NCI-H1048 (cell line): ENCODE measurements around the gene MARCHF3.
A peak's percentile ranks its signal among the peaks of the same experiment; 100 is the strongest.
"Not testable (repeated sequence)": the region's sequence is repeated elsewhere in the genome, so short reads cannot be mapped to it uniquely, and the experiment has no call there.

ENCODE experiments used
- DNase-seq: peaks from one replicate; lab custom pipeline; 2025; lab: John Stamatoyannopoulos, UW

Gene MARCHF3

DNA sequence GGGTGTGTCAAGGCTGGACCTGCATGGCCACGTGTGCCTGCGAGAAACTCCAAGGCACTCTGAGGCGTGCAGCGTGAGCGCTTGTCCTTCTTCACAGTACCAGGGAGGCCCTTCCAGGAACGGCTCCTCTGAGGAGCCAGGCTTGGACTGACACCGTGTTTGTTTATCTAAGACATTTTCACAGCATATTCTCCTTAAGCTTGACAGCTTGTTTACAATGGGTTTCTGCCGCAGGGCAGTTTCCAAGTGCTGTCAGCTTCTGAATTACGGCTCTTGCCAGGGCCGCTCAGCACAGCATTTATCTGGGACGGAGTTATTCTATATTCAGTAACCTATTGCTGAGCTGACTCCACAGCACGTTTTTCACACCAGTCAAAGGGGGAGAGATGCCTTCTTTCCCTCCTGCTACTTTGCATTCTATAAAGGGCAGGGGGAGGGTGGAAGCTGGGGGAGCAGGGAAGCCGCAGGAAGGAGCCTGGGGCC lies 155.0 kb downstream of the MARCHF3 start:
- no peak for DNase-seq

DNA sequence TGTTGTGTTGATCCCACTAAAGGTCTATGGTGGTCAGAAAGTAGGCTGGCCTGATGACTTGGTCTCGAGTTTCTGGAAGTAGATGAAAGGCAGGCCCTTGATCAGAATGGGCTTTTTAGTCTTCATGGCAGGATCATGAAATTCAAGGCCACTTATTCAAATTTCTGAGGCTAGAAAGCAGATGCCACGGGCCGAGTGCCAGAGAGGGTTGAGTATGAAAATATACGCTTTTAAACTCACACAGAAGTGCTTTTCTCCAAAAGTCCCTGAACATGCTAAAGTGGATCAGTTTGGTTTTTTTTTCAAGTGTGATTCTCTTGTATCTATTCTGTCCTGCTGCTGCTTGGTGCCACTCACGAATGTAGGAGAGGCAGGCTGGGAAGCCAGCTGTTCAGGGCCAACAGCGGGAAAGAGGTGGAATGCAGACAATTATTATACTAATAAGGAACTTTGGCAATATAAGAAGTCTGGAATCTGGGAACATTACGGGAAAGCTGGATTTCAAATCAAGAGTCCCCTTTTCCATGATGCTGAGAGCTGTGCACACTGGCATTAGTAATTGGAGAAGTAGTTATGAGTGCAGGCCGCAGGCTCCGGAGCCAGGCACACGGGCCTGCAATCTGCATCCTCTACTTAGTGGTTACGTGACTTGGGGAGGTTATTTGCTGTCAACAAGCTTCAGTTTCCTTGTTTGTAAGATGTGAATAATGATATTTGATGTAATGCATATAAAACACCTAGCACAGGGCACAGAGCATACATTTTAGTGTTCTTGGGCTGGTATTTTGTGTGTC lies 157.6 kb downstream of the MARCHF3 start:
- peak; percentile 14 for DNase-seq

DNA sequence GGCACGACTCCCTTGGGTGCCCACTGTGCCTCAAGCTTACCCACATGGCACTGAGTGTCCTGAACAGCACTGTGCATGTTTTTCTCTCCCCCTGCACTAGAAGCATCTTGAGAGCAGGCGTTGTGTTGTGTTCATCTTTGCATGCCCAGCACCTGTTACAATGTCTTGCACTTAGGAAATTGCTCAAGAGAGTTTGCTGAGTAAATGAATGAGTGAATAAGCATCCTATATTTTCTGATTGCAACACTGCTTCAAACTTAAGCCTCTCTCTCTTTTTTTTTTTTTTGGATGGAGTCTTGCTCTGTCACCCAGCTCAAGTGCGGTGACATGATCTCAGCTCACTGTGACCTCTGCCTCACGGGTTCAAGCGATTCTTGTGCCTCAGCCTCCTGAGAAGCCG lies 158.9 kb downstream of the MARCHF3 start:
- DNase-seq = no peak

DNA sequence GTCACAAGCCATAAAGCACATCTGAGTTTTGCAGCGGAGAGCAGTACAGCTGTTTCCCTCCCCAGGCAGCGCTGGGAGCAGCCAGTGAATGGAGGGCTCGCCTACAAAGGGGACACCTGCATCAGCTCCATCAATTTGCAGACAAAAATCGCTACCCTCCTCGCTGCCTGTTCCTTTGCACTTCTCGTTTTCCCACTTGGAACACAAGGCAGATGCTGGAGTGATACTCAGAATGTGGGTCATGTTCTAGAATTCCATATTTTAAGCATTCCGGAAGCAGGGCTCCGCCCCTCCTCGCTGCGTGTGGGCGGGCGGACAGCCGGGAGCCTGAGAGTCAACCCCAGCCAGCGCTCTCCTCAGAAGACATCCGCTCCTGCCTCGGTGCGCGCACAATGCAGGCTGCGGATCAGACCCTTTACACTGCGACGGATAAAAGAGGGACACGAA lies 161.3 kb downstream of the MARCHF3 start:
- no peak for DNase-seq

DNA sequence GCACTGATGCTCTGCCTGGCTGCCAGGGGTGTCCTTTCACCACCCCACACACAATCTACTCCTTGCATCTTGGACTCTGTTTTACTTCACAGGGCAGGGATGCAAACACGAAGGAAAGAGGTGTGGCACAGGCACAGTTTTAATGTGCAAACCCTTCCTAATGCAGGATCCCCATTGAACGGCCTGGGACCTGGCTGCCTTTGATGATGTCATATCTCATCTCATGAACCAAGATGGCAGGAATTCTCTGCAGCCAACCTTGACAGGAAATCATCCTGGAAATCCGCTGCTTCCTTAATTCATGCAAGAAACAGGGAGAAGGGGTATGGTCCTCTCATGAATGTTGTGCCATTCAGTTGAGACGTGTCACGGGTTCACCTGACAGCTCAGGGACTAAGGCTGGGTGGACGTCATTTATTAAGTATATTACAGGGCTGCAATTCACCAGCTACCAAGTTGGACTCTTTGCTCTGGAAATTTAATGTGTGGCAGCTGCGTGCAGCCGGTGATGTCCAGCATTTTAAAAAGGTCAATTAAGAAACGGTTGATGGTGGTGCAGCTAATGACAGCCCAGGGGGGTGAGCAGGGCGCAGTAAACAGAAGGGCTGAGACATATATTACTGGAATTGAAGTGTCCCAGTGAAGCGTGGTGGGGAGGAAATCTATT lies 161.9 kb downstream of the MARCHF3 start:
- no peak for DNase-seq

DNA sequence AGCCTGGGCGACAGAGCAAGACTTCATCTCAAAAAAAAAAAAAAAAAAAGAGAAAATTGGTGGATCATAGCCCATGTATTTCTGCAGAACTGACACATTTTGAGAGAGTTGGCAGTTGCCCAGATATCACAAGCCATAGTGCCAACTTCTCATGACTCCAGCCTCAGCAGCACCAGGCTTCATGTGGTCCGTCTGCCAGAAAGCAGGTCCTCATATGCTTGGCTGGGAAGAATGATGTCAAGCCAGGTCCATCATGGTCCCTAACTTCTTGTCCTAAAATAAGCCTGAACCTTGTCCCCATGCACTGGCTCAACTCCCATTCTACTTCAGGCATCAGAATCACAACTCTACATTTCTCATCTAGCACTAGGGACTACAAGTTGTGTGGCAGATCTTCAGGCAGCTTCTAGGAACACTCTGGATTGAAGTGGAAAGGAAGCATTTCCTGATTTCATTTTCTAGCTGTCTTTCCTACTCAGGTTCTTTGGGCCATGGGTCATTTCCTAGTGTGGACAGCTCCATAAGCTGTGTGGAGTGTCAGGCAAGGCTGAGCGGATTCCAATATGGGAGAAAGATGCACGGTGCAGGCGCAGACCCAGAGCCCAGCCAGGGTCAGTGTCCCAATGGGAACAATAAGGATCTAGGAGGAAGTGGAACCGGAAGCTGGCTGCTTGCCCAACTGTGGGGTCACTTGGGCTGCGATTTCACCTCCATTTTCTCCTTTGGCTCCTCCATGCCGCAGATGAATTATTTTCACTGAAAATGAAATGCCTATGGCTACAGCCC lies 163.3 kb downstream of the MARCHF3 start:
- no peak for DNase-seq

DNA sequence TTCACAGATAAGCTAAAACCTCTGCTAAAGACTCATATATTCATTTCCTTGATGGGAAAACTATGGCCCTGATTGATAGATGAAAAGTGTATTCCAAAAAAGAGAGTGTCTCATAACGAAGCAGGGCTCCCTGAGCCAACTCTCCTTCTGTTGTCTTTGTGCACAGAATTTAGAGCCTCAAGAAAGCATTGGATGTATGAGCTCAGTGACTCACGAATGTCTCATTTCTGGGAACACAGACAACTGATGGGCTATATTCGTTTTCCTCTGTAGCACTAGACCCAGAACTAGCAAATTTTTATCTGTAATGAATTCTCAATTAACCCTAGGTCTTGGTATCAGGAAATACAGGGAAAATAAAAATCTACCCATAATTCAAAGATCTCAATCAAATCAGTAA lies 165.1 kb downstream of the MARCHF3 start:
- no peak for DNase-seq

DNA sequence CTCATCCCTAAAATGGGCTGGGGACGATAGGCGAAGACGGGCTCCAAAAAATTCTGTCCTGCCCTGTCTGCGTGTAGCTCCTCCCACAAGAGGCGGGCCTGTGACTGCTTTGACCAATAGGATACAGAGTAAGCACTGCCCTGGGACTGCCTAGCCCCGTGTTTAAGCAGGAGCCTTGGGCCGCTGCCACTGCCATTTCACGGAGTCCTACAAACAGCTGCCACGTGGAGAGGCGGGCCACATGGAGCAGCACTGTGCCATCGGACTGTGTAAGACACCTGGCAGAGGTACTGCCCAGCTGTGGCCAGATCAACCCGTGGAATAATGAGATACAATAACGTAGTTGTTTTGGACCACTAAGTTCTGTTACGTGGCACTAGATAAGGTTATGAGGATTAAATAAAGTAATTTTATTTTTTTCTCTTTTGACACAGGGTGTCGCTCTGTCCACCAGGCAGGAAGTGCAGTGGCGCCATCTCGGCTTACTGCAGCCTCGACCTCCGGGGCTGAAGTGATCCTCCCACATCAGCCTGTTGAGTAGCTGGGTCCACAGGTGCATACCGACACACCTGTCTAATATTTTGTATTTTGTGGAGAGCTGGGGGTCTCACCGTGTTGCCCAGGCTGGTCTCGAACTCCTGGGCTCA lies 166.2 kb downstream of the MARCHF3 start:
- DNase-seq = no peak

DNA sequence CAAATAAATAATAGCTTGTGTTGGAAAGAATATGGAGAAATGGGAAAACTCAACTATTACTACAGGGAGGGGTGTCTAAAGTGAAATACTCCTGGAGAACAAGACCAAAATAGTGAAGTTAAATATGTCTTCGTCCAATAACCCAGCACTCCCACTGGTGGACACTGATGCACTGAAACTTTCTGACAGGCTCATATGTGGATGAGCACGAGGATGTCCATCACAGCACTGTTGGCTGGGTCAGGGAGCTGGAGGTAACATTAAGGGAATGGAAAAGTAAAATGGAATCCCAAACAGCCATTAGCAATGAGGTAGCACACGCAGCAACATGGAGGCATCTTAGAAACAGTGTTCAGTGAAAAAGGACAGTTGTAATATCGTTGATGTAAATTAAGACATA lies 167.0 kb downstream of the MARCHF3 start:
- DNase-seq = no peak

DNA sequence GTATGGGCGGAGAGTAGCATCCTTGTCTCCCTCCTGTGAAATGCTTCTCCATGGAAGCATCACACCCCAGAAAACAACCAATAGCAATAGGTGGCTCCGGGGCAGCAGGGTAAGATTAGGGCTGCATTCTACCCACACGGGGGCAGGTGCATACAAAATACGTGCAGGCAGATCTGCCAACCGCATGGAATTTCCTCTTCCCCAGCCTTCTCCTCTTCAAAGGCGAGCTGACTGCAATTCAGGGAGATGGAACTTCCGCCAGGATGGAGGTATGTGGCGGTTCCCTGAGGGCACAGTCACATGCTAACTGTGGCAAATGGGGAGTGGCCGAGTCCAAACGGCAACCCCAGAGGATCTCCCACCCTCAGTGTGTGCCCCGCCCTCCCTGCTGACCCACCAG lies 171.9 kb downstream of the MARCHF3 start:
- no peak for DNase-seq

DNA sequence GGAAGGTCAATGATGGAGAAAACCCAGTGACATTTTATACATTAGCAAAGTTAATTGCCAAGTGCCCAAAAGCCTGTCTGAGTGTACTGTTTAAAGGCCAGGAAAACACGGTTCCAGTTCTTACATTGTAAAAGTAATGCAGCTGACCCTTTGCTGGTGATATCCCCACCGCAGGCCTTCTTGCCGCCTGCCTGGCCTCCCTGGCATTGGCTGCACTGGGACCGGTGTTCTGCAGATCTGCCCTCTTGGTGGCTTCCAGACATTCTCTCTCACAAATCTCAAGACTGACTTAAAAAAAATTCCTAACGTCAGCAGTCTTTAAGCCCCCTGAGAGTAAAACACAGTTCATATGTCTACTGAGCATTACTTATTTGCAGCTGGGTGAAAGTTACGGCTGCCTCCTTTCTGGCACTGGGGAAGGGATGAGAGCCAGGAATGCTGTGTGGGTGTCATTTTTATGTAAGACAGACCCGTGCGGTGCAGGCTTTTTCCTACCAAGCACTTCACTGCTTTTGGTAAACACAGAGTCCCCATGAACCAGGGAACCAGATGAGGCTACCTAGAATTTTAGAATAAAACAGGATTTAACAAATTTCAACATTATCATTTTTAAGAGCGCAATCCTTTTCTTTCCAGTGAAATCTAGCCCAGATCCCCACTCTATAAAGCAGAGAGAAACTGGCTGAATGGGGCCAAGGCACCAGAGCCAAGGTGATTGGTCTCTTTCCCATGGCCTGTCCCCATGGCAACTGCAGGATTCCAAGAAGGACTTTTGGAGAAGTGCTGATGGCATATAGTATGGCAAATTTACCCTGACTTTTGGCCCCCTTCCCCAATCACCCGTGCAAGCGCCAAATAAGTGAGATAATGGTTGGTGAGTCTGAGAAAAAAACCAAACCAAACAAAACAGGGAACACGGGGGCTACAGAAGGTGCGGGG lies 172.6 kb downstream of the MARCHF3 start:
- DNase-seq = no peak

DNA sequence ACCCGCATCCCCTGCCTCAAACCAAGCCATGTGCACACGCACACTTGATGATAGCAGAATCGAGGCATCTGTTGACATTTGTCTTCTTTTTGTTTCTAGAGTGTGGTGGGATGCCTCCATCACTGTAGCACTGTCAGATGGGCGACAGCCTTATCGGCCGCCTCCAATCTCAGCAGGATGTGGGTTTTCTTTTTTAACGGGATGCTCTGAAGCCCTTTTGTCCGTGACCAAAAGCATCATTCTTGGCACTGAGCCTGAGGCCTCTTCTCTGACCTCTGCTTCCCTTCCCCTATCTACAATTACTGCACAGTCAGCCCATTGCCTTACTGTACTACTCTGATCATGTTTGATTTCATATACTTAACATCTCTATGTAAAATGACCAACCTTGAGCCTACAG lies 175.1 kb downstream of the MARCHF3 start:
- no peak for DNase-seq

DNA sequence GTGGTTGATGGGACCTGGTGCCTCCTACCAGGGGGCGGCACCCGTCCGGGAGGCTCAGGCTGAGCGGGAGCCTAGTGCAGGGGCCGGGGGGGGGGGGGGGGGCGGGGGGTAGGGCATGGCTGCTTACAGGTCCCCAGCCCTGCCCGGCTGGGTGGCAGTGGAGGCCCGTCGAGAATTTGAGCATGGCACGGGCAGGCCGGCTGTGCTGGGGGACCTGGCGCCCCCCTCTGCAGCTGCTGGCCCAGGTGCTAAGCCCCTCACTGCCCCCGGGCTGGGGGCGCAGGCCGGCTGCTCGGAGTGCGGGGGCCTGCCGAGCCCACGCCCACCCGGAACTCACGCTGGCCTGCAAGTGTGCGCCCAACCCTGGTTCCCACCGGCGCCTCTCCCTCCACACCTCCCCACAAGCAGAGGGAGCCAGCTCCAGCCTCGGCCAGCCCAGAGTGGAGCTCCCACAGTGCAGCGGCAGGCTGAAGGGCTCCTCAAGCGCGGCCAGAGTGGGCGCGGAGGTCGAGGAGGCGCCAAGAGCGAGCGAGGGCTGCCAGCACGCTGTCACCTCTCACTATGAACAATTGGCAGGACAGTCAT lies 175.7 kb downstream of the MARCHF3 start:
- DNase-seq = no peak

DNA sequence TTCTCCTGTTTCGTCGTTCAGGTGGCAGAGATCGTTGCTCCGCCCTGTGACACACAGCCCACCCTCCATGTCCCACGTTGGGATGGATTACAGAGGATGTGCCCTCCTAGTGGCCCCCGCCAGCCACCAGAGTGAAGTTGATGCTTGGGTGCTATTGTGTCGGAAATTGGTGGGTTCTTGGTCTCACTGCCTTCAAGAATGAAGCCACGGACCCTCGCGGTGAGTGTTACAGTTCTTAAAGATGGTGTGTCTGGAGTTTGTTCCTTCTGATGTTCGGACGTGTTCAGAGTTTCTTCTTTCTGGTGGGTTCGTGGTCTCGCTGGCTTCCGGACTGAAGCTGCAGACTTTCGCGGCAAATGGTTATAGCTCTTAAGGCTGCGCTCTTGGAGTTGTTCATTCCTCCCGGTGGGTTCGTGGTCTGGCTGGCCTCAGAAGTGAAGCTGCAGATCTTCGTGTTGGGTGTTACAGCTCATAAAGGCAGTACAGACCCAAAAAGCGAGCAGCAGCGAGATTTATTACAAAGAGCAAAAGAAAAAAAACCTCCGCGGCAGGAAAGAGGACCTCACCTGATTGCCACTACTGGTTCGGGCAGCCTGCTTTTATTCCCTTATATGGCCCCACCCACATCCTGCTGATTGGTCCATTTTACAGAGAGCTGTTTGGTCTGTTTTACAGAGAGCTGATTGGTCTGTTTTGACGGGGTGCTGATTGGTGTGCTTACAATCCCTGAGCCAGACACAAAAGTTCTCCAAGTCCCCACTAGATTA lies 176.6 kb downstream of the MARCHF3 start:
- not testable (repeated sequence) for DNase-seq

DNA sequence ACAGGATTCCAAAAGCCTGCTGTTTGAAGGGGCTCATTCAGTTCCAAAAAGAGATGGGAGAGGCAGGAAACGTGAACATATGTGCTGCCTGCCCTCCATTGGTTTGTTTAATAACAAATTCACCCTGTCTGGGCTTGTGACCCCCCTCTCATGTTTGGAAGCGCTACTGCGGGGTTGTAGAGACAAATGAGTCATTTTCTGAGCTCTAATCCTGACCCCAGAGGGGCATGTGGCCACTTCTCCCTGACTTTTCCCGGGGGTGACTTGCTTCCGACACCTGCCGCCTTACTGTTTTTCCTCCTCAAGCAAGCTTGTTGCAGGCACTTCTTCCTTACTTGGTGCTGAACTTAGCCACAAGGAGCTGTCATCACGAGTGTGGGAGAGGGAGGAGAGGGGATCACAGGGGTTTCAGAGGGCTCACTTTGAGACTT lies 177.5 kb downstream of the MARCHF3 start:
- no peak for DNase-seq

DNA sequence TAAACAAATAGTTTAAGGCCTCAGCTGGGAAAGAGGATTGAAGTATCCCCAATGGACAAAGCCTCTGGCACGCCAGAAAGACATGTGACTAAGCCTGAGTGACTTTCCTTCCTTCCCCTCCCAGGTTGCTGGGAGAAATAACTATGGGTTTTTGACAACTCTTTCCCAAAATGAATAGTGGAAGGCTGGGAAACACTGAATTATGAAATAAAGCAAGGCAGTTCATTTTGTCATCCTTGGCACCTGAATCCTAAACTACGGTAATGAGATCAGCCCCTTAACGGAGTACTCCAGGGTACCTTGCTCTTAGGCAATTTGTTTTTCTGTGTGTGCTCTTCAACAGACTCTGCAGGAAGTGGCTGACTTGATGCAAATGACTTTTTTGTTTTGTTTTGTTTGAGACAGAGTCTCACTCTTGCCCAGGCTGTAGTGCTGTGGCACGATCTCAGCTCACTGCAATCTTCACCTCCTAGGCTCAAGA lies 178.2 kb downstream of the MARCHF3 start:
- no peak for DNase-seq

DNA sequence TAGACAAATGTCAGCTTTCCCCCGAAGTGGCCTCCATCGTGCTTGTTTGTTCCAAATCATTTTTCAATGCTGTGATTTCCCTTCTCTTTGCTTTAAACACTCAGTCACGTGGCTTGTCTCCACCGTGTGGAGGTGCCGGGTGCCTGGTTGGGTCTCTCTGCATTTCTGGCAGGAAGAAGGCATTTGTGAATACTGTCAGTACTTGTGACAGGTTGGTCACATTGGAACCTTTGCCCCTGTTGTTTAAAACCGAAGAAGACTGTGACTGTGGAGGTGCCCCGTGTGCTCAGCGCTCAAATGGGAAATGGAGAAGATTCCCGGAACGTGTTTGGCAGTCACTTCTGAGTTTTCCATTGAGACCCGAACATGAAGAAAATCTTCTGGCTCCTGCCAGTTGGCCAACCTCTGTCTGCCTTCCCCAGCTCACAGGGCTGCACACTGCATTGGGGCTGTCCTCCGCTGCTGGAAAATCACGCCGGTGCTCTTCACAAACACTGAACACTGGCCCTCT lies 178.8 kb downstream of the MARCHF3 start:
- DNase-seq = no peak

DNA sequence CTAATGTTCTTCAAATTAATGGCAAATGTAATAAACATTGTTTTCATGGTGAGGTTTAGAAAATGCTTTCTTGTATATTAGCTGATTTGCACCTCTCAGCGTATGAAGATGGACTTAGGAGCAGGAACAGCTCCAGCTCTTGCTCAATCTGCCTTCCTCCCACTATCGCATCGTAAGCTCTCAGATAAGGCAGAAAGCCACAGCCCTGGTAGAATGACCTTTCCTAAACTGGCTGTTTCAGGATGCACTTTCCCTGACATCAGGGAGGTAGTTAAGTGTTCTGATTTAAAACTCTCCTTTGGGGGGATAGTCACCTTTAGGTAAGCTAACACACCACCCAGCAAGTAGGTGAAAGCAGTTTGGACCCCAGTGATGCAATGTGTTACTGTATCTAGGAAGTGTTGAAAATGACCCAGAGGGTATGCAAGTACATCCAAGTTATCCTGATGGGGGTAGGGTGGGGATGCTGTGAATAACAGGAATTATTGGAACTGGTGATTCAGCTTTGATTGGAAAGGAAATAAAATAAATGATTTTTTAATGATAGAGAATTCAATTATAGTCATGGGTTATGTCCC lies 181.2 kb downstream of the MARCHF3 start:
- no peak for DNase-seq

DNA sequence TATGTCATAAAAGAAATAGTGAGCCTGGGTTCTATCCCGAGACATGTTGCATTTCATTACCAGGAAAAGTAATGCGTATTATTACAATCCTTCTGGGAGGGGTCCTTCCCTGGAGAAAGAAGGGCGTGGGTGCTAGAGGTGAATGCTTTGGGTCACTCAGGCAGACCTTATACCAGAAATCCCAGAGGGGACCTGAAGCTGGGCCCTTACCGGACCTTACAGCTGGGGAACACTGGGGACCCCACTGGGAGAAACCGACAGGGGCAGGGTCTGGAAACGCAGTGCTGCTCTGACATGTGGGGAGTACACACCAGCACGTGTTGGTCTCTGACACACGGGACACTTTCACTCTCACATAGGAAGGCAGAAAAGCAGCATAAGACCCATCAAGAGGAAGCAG lies 182.1 kb downstream of the MARCHF3 start:
- no peak for DNase-seq
